Mesodermal cell (in vitro differentiated cells): ENCODE results near the gene CHD5.

Source experiments
- H3K27ac ChIP-seq: 2 replicates; pipeline ENCODE4 v1.7.0; 2013; ENCODE audit warnings: mild to moderate bottlenecking, low read depth, low read length, moderate library complexity; ENCODE audit not compliant: severe bottlenecking
- H3K36me3 ChIP-seq: 2 replicates; pipeline ENCODE4 v1.7.1; 2013; ENCODE audit warnings: mild to moderate bottlenecking, low read length, moderate library complexity; ENCODE audit not compliant: control insufficient read depth, insufficient read depth
- H3K4me1 ChIP-seq: one replicate; pipeline ENCODE4 v1.7.1; 2013; ENCODE audit warnings: mild to moderate bottlenecking, low read length; ENCODE audit not compliant: insufficient read depth, control insufficient read depth, poor library complexity, severe bottlenecking
- H3K4me3 ChIP-seq: 2 replicates; pipeline ENCODE4 v1.7.0; 2013; ENCODE audit warnings: low read length, control low read depth, mild to moderate bottlenecking; ENCODE audit not compliant: insufficient read depth, poor library complexity, severe bottlenecking; ENCODE audit errors: extremely low read depth
- H3K9me3 ChIP-seq: 2 replicates; pipeline ENCODE4 v1.7.1; 2013; ENCODE audit warnings: mild to moderate bottlenecking, low read length, moderate library complexity; ENCODE audit not compliant: control insufficient read depth
- WGBS, 2 experiments: methylation state at CpG; one replicate each; pipeline ENCODE4 v1.1.5; 2013; ENCODE audit warnings: missing lambda C conversion rate in 2 of 2; ENCODE audit not compliant: insufficient coverage in 2 of 2; 5-methylcytosine and 5-hydroxymethylcytosine counted together

The CHD5 gene

GRCh38 chr1:6130036-6130435, 50.1 kb downstream of the CHD5 start:
- Histone ChIP-seq H3K4me3 (no peak overlapping the region), H3K27ac (no peak overlapping the region), H3K36me3 (no peaks in the 10 kb centered on the region), H3K4me1 (no peaks in the 10 kb centered on the region), H3K9me3 (no peaks in the 10 kb centered on the region)
- WGBS, 2 experiments = 84 to 89% methylated on average over 8 of the region's 11 CpGs

GRCh38 chr1:6129313-6129712, 50.8 kb downstream of the CHD5 start:
- no peaks in the 10 kb centered on the region for H3K9me3 ChIP-seq
- H3K27ac ChIP-seq = no peak overlapping the region
- H3K4me1 ChIP-seq = no peaks in the 10 kb centered on the region
- no peak overlapping the region for H3K4me3 ChIP-seq
- H3K36me3 ChIP-seq = no peaks in the 10 kb centered on the region
- WGBS, 2 experiments = 93 to 97% methylated on average over 7 to 9 of the region's 9 CpGs

- H3K36me3 ChIP-seq = no peaks in the 10 kb centered on the region
- H3K4me1 ChIP-seq = no peaks in the 10 kb centered on the region
- H3K4me3 ChIP-seq = no peak overlapping the region
- no peaks in the 10 kb centered on the region for H3K9me3 ChIP-seq
- 94 to 96% methylated on average over 31 to 34 of the region's 34 CpGs for WGBS, 2 experiments
- H3K27ac ChIP-seq = no peak overlapping the region
Observed at GRCh38 chr1:6128276-6129081, 51.6 kb downstream of the CHD5 start.

GRCh38 chr1:6127587-6128163, 52.4 kb downstream of the CHD5 start:
- no peaks in the 10 kb centered on the region for H3K36me3 ChIP-seq
- 52 to 62% methylated on average over 24 to 33 of the region's 41 CpGs for WGBS, 2 experiments
- no peaks in the 10 kb centered on the region for H3K9me3 ChIP-seq
- no peaks in the 10 kb centered on the region for H3K4me1 ChIP-seq
- no peak overlapping the region for H3K27ac ChIP-seq
- H3K4me3 ChIP-seq = no peak overlapping the region

GRCh38 chr1:6126521-6127067, 53.5 kb downstream of the CHD5 start:
- no peaks in the 10 kb centered on the region for H3K9me3 ChIP-seq
- H3K36me3 ChIP-seq = no peaks in the 10 kb centered on the region
- WGBS, 2 experiments = 92 to 94% methylated on average over 15 to 16 of the region's 16 CpGs
- no peak overlapping the region for H3K27ac ChIP-seq
- no peak overlapping the region for H3K4me3 ChIP-seq
- no peaks in the 10 kb centered on the region for H3K4me1 ChIP-seq

- Histone ChIP-seq H3K4me1 (no peaks in the 10 kb centered on the region), H3K27ac (no peak overlapping the region), H3K36me3 (no peaks in the 10 kb centered on the region), H3K4me3 (no peak overlapping the region), H3K9me3 (no peaks in the 10 kb centered on the region)
- WGBS, 2 experiments = 50 to 89% methylated on average over 1 to 4 of the region's 13 CpGs
Observed at GRCh38 chr1:6126028-6126427, 54.1 kb downstream of the CHD5 start.

- WGBS, 2 experiments = 81 to 90% methylated on average over 15 of the region's 15 CpGs
- no peak overlapping the region for H3K27ac ChIP-seq
- H3K36me3 ChIP-seq = no peaks in the 10 kb centered on the region
- no peak overlapping the region for H3K4me3 ChIP-seq
- H3K4me1 ChIP-seq = no peaks in the 10 kb centered on the region
- no peaks in the 10 kb centered on the region for H3K9me3 ChIP-seq
Observed at GRCh38 chr1:6125366-6125765, 54.8 kb downstream of the CHD5 start.

GRCh38 chr1:6124746-6125365, 55.3 kb downstream of the CHD5 start:
- Histone ChIP-seq H3K9me3 (no peaks in the 10 kb centered on the region), H3K27ac (no peak overlapping the region), H3K36me3 (no peaks in the 10 kb centered on the region), H3K4me3 (no peak overlapping the region), H3K4me1 (no peaks in the 10 kb centered on the region)
- 89 to 96% methylated on average over 17 to 21 of the region's 21 CpGs for WGBS, 2 experiments

- H3K36me3 ChIP-seq = no peaks in the 10 kb centered on the region
- no peaks in the 10 kb centered on the region for H3K9me3 ChIP-seq
- no peak overlapping the region for H3K27ac ChIP-seq
- 84 to 90% methylated on average over 4 of the region's 12 CpGs for WGBS, 2 experiments
- H3K4me3 ChIP-seq = no peak overlapping the region
- H3K4me1 ChIP-seq = no peaks in the 10 kb centered on the region
Observed at GRCh38 chr1:6124341-6124740, 55.8 kb downstream of the CHD5 start.

- Histone ChIP-seq H3K4me3 (no peak overlapping the region), H3K36me3 (no peaks in the 10 kb centered on the region), H3K4me1 (no peaks in the 10 kb centered on the region), H3K27ac (no peak overlapping the region), H3K9me3 (no peaks in the 10 kb centered on the region)
- 92 to 95% methylated on average over 6 to 9 of the region's 10 CpGs for WGBS, 2 experiments
Observed at GRCh38 chr1:6123816-6124215, 56.3 kb downstream of the CHD5 start.
